ENCODE results near the gene PLEKHA5.
A peak's percentile ranks its signal among the peaks of the same experiment; 100 is the strongest.

The PLEKHA5 gene

GRCh38 chr12:19421503-19422282 is 292.2 kb downstream of the PLEKHA5 start:
- H3K4me1 ChIP-seq (ENCODE audit: control insufficient read depth in 1 of 2, insufficient read depth in 1 of 2, low read depth in 1 of 2, low read length in 1 of 2): peaks cover 28 to 33% of the 10 kb centered on the region in 2 experiments

GRCh38 chr12:19423166-19423930 is 293.8 kb downstream of the PLEKHA5 start:
- Histone ChIP-seq H3K9me3 (no peaks in the 10 kb centered on the region), H3K27ac (no peak overlapping the region), H3K27me3 (no peaks in the 10 kb centered on the region), H3K36me3 (no peaks in the 10 kb centered on the region), H3K4me1 (ENCODE audit: control insufficient read depth in 1 of 2, insufficient read depth in 1 of 2, low read depth in 1 of 2, low read length in 1 of 2) (peaks cover 30 to 36% of the 10 kb centered on the region in 2 experiments), H3K4me3 (ENCODE audit: low read depth in 1 of 2, low read length in 1 of 2) (no peak overlapping the region)
- TF ChIP-seq CTCF (IDR thresholded peaks at IDR 0.05): no peak

More at GRCh38 chr12:19421503-19422282, 292.2 kb downstream of the PLEKHA5 start:
- H3K4me3 ChIP-seq (ENCODE audit: low read depth in 1 of 2, low read length in 1 of 2): no peak overlapping the region
- no peak for TF ChIP-seq CTCF (IDR thresholded peaks at IDR 0.05)
- H3K27ac ChIP-seq: peak overlapping the region; percentile 65
- H3K27me3 ChIP-seq: no peaks in the 10 kb centered on the region
- H3K9me3 ChIP-seq: no peaks in the 10 kb centered on the region
- H3K36me3 ChIP-seq: no peaks in the 10 kb centered on the region
